GM18951 (cell line): ENCODE measurements around the gene CYB561.

ENCODE experiments used
- POLR2A ChIP-seq: IDR thresholded peaks from 4 replicates; pipeline ENCODE4 v1.6.1; 2011; ENCODE audit warnings: mild to moderate bottlenecking; ENCODE audit not compliant: insufficient read length, insufficient read depth; ENCODE audit errors: extremely low read depth
- in situ Hi-C: fragments of 300-500 bp; cut with MboI; formaldehyde crosslinking; loops from one replicate; pipeline ENCODE4 v1.12.0; 2022; ENCODE audit warnings: low sequenced_read_pairs, mixed read lengths, inconsistent platforms; ENCODE audit not compliant: unreplicated experiment

CYB561 gene, protein sequence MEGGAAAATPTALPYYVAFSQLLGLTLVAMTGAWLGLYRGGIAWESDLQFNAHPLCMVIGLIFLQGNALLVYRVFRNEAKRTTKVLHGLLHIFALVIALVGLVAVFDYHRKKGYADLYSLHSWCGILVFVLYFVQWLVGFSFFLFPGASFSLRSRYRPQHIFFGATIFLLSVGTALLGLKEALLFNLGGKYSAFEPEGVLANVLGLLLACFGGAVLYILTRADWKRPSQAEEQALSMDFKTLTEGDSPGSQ

DNA sequence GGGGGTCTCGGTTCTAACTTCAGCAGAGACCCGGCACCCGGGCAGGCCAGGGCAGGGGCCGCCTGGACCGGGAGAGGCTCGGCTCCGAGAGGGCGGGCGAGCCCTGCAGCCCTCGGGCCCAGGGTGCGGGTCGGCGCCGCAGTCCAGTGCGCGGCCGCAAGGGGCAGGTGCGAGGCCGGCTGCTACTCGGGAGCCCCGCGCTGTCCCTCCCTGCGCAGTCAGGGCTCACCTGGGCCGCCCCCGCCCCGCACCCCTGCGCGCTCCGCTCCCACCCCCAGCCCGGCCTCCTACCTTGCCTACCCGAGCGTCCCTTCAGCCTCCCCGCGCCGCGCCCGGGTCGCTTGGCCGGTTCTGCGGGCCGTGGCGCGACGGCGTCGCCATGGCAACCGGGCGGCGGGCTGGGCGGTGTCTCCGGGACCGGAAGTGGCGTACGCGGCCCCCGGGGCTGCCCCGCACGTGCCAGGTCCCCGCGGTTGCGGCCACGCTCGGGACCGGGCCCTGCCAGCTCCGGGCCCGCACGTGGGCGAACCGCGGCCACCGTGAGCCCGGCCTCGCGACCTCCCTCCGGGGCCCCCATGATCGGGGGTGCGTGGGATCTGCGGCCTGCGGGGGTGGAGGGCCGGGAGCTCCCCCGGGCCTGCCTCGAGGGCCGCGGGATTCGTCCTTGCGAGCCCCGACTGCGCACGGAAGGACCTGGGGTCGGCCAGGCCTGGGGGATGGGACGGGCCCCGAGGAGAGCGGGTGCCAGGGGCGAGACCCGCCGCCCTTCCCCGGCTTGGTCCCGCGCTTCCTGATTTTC, at the start of gene CYB561:
Gene CYB561 (minus strand): TSS at position 353 of the 799 bp plus-strand sequence. CDS start 8,759 bp downstream, outside the sequence.
- in situ Hi-C loops: no loop called here
- TF ChIP-seq POLR2A: peak; percentile 42

DNA sequence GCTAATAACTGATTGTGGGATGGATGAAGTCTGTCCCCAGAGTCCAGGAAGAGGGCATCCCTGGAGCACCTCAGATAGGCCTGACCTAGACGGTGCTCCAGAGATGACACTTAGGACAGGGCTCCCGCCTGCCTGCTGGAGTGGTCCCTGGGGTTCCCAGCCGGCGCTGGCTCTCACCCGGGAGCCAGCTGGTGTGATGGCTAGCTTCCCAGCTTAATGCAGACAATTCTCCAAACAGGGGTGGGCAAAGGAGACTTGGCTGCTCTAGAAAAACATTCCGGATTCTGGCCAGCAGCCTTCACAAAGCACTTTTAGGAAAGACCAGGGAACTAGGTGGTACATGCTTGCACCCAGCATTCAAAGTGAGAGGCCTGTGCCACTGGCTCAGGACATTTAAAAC, 49.4 kb upstream of the CYB561 start:
- in situ Hi-C loops: no loop called here
- no peak for TF ChIP-seq POLR2A

DNA sequence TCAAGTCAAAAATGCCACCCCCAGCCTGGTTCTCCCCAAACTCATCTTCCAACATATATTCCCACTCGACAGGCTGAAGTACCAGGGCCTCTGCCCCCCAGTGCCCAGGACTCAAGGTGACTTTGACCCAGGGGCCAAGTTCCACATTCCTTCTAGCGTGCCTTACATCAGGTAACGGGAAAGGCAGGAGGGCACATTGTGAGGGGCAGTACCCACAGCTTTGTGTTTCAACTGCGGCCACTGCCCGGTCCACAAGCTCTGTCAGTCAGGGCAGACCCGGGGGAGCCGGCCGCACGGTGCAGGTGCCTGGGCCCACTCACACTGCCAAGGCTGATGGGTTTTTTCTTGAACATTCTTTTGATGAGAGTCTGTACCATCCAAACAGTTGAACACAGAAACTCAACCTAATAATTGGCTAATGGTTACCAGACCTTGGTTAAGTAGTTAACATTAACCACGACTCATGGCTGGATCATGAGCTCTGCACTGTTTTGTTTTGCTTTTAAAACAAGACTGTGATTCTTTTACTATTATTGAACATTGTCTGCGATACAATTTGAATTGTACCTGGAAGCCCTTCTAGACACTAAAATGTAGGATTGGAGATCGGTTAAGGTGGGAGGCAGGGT, 48.3 kb upstream of the CYB561 start:
- in situ Hi-C loops: no loop called here
- no peak for TF ChIP-seq POLR2A

DNA sequence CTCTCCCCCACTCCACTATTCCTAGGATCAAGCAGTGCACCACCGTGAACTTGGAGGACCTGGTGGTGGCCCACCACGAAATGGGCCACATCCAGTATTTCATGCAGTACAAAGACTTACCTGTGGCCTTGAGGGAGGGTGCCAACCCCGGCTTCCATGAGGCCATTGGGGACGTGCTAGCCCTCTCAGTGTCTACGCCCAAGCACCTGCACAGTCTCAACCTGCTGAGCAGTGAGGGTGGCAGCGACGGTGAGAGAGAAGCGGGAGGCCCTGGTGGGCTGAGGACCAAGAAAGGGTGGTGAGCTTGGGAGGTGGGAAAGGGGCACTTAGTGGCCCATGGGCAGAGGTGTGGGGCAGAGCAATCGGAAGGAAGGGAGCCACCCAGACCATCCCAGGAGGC, 47.3 kb upstream of the CYB561 start:
- in situ Hi-C loops: no loop called here
- no peak for TF ChIP-seq POLR2A

DNA sequence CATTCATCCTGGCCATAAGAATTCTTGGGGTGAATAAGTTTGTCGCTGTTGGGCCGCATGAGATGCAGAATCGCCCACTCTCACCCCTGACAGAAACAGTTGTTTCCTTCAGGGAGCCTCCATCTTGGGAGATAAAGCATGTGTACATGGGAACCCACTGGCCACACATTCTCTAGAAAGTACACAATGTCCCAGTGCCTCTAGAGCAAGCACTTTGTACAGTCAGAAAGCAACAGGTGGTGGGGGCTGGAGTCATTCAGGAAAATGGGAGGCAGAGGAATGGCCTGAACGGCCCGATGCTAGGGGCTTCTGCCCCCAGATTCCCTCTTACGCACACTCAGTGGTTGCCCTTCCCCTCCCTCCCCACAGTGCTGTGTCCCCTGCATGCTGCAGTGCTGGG, 46.8 kb upstream of the CYB561 start:
- TF ChIP-seq POLR2A: no peak

DNA sequence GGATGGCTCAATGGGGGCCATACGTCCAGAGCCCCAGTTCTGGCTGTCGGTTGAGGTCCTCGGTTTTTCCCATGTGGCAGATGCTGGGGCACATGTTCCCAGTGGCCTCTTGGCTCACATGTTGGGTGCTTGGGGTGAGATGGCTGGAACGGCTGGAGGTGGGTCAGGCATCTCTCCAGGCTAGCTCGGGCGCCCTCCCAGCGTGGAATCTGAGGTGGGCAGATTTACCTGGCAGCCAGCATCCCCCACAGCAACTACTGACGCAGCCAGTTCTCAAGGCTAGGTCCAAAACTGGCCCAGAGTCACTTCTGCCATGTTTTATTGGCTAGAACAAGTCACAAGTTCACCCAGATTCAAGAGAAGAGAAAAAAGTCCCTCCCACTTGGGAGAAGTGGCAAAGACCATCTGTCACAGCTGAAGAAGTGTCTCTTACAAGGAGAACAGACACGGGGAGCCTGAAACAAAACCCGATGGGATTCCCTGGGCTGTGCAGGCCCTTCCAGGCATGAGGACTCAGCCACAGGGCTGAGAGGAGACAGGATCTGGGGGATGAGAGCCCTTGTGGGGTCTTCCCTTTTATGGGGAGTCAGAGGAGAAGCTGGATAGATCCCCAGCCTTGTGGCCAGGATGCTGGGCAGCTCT, 46.0 kb upstream of the CYB561 start:
- no peak for TF ChIP-seq POLR2A
- in situ Hi-C loops: no loop called here

More for the DNA sequence above, 46.8 kb upstream of the CYB561 start:
- in situ Hi-C loops: no loop called here

DNA sequence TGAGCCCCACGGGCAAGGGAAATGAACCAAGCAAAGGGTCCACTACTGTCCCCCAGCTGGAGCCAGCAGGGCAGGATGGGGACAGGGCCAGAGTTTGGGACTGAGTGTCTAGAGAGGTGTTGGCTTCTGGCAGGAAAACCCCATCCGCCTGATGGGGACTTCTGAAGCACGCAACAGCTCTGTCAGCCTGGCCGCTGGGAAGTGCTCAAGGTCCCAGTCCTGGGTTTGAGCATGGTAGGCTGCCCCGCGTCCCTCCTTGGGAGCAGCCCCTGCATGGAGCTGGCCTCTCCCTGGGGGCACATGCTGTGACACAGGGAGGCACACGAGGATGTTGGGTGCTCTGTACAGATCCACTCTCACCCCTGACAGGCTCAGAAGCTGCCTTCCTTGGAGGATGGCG, 45.3 kb upstream of the CYB561 start:
- TF ChIP-seq POLR2A: no peak

DNA sequence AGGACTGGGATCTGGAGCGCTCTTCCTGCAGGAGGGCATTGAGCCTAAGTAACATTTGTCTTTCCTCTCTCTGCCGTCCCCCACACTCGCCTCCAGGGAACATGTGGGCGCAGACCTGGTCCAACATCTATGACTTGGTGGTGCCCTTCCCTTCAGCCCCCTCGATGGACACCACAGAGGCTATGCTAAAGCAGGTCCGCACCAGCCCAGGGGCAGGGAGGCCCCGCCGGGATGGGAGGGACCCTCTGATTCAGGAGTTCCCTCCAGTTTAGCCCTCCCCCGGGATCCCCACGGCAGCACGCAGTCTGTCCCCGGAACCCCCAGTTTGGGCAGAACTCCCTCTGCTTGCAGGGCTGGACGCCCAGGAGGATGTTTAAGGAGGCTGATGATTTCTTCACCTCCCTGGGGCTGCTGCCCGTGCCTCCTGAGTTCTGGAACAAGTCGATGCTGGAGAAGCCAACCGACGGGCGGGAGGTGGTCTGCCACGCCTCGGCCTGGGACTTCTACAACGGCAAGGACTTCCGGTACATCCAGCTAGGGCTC, 44.8 kb upstream of the CYB561 start:
- TF ChIP-seq POLR2A: no peak
- in situ Hi-C loops: no loop called here

More for the DNA sequence above, 45.3 kb upstream of the CYB561 start:
- in situ Hi-C loops: no loop called here

DNA sequence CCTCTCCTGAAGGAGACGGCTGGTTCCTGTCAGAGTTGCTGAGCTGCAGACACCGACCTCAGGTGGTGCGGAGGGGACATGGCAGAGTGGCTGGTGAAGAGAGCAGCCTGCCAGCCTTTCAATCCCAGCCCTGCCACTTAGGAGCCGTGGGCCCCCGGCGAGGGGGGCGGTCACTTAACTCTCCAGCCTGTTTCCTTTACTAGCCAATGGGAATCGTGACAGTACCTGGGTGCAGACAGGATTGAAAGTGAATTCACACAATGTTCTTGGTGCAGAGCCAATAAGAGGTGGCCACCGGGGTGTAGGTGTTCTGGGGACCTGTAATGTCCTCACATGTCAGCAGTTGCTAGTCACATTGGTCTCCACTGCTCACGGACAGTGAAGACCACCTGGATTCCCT, 44.2 kb upstream of the CYB561 start:
- in situ Hi-C loops: no loop called here
- no peak for TF ChIP-seq POLR2A

DNA sequence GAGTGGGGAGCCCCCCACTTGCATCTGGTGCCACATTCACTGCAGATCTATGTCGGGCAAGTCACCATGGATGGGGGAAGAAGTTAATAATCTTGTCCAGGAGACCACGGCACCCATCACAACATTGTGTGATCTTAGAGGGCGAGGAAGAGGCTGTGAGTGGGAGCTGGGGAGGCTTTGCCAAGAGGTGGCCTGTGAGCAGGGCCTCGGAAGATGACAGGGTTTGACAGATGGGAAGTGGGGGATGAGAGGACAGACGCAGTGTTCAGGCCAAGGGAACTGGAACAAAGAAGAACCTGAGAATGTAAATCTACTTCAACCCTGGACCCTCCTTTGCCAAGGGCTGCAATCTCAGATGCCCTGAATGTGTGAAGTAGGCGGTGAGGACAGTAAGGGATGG, 43.2 kb upstream of the CYB561 start:
- in situ Hi-C loops: no loop called here
- TF ChIP-seq POLR2A: no peak

DNA sequence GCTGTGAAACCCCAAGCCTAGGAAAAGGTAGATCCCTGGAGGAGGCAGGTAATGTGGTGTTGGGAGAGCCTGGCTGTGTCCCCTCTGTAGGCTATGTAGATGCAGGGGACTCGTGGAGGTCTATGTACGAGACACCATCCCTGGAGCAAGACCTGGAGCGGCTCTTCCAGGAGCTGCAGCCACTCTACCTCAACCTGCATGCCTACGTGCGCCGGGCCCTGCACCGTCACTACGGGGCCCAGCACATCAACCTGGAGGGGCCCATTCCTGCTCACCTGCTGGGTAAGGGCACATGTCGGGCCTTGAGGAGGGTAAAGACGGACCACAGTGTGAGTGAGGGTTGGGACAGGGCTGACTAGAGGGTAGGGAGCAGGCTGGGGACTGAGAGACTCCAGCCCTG, 42.7 kb upstream of the CYB561 start:
- in situ Hi-C loops: no loop called here
- no peak for TF ChIP-seq POLR2A

DNA sequence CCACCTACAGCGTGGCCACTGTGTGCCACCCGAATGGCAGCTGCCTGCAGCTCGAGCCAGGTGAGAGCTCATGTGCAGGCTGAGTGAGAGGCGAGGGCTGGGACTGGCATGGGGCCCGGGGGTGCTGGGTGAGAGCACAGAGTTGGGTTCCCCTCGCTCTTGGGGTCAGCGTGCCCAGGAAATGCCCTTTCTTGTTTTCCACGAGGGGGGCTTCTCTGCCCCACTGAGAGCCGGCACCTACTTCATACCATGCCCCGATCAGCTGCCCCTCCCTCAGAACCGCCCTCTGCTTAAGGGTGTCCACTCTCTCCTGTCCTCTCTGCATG, 40.9 kb upstream of the CYB561 start:
- in situ Hi-C loops: no loop called here
- TF ChIP-seq POLR2A: no peak
